T47D (cell line): ENCODE results near the gene BCKDK.

ENCODE experiments used
- DNase-seq, 2 experiments: peaks; one replicate each; pipeline versions ENCODE4 v3.0.0 to v3.0.0-alpha.2; 2011 to 2012; ENCODE audit warnings: low read depth in 1 of 2, low spot score in 1 of 2
- JUND ChIP-seq: IDR thresholded peaks from 2 replicates; pipeline ENCODE4 v1.6.1; 2012; ENCODE audit warnings: low read depth
- in situ Hi-C: cut with HindIII; loops from 2 replicates; pipeline ENCODE4 v1.10.0; 2016; ENCODE audit warnings: low sequenced_read_pairs, low pct_unique_long_range_greater_than_20kb

Gene BCKDK

DNA sequence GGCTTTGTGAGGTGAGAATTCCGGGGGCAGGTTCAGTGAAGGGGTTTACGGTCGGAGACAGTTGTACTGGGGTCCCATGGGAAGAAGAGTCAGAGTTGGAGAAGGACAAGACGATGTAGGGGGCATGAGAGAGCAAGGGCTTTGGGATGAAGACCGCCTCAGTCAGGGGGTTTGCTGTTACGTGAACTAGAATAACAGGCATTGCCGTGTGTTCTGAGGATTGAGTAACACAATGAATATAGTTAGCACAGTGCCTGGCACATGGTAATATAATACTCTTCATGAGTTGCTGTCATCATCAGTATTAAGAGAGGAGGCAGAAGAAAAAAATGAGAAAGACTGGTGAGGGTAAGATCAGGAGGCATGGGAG, 33.4 kb upstream of the BCKDK start:
- in situ Hi-C loops = no loop called here
- TF ChIP-seq JUND = no peak
- peak in 1 of 2 experiments; percentile 24 for DNase-seq

- TF ChIP-seq JUND = no peak
- no peak for DNase-seq
- in situ Hi-C loops = no loop called here
Measured at GRCh38 chr16:31076319-31076718, 31.9 kb upstream of the BCKDK start.

DNA sequence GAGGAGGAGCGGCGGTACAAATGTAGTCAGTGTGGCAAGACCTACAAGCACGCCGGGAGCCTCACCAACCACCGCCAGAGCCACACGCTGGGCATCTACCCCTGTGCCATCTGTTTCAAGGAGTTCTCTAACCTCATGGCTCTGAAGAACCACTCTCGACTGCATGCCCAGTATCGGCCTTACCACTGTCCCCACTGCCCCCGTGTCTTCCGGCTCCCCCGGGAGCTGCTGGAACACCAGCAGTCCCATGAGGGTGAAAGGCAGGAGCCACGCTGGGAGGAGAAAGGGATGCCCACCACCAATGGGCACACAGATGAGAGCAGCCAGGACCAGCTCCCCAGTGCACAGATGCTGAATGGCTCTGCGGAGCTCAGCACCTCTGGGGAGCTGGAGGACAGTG, 31.2 kb upstream of the BCKDK start:
- in situ Hi-C loops = no loop called here
- no peak for TF ChIP-seq JUND
- no peak for DNase-seq

GRCh38 chr16:31077592-31078396, 30.4 kb upstream of the BCKDK start:
- in situ Hi-C loops = no loop called here
- DNase-seq = no peak
- TF ChIP-seq JUND = no peak

GRCh38 chr16:31078597-31079341, 29.4 kb upstream of the BCKDK start:
- in situ Hi-C loops = no loop called here
- DNase-seq = no peak
- no peak for TF ChIP-seq JUND

- no peak for TF ChIP-seq JUND
- in situ Hi-C loops = no loop called here
- DNase-seq = no peak
Measured at GRCh38 chr16:31079342-31079944, 28.7 kb upstream of the BCKDK start.

GRCh38 chr16:31080035-31080629, 28.1 kb upstream of the BCKDK start:
- no peak for TF ChIP-seq JUND
- DNase-seq = no peak
- in situ Hi-C loops = no loop called here

DNA sequence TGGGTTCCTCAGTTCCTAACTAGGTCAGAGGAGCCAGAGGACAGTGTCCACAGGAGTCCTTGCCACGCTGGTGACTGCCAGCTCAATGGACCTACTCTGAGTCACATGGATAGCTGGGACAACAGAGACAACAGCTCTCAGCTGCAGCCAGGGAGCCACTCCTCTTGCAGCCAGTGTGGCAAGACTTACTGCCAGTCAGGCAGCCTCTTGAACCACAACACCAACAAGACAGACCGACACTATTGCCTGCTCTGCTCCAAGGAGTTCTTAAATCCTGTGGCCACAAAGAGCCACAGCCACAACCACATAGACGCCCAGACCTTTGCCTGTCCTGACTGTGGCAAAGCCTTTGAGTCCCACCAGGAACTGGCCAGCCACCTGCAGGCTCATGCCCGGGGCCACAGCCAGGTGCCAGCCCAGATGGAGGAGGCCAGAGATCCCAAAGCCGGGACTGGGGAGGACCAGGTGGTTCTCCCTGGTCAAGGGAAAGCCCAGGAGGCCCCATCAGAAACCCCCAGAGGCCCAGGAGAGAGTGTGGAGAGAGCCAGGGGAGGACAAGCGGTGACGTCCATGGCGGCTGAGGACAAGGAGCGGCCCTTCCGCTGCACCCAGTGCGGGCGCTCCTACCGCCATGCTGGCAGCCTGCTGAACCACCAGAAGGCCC, 27.3 kb upstream of the BCKDK start:
- DNase-seq = no peak
- no peak for TF ChIP-seq JUND
- in situ Hi-C loops = no loop called here

DNA sequence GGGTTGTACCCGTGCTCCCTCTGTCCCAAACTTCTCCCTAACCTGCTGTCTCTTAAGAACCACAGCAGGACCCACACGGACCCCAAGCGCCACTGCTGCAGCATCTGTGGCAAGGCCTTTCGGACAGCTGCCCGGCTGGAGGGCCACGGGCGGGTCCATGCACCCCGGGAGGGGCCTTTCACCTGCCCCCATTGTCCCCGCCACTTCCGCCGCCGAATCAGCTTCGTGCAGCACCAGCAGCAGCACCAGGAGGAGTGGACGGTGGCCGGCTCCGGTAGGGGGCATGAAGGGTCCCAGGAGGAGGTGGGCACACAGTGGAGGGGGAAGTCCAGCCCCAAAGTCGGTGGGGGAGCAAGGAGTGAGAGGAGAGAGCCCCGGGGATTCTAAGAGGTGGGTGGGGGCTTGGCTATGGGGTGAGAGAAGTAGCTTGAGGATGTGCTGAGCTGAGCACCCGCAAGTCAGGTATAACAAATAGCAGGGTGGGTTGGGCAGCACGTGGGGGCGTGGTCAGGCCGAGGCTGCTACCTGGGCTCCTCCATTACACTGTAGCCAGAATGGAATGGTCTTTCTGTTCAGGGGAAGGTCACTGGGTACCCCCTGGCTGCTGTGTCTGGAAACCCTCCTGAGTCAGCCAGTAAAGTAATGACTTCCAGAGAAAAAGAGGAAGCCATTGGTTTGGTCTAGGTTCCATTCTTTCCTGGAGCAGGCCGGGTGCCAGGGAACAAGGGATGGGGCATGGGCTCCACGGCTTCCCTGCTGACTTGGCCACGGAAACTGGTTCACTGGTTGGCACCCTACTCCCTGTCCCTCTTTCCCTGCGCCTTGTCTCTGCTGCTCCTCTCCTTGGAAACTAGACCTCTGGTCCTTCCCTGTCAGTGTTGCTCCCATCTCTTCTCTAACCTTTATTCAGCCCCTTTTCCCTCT, 26.5 kb upstream of the BCKDK start:
- in situ Hi-C loops = no loop called here
- no peak for TF ChIP-seq JUND
- no peak for DNase-seq

DNA sequence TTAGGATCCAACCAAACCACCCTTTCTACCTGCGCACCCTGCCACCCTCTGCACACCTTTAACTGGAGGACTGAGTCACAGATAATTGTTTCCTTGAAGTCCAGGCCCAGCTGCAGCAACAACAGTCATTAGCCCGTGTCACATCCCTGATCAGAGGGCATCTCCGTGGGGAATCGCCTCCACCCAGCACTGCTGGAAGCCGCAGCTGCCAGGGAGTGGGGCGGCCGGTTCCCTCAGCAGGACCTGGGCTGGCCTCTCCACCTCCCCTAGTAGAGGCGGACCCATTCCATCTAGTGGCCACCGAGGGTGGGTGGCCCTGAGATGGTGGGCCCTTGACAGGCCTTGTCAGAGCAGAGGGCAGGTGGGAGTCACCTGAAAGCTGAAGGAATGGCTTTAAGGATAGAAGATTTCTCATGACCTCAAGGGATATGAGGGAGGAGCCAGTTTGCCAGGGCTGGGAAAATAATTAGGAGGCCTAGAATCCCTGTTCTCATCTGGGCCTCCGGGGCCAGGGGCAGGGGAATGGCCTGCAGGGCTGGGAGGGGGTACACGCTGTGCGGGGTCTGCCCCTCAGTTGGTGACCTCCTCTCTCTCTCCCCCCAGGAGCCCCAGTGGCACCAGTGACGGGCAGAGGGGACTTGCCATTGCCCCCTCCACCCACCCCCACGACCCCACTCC, 25.7 kb upstream of the BCKDK start:
- in situ Hi-C loops = no loop called here
- TF ChIP-seq JUND = no peak
- DNase-seq = no peak

DNA sequence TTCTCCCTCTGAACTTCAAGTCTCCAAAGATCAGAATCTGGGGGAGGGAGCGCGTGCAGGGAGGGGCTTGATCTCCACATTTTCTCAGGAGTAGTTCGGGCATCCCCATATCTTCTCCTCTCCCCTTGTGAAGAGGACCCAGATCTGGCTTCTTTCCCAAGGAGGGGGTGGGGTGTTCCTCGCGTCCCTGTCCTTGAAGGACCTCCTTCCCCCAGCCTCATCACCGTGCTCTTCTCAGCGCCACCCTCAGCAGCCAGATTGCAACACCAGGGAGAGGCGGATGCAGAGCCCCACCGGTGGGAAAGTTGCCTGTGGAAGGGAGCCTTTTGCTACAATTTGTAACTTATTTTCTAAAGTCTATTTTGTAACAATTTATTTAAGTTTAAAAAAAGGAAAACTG, 25.1 kb upstream of the BCKDK start:
- no peak for TF ChIP-seq JUND
- DNase-seq = no peak
- in situ Hi-C loops = no loop called here
